AG08396 (cell line): ENCODE results near the gene CABLES1.
"Not testable (repeated sequence)": the region's sequence is repeated elsewhere in the genome, so short reads cannot be mapped to it uniquely, and the experiment has no call there.

Experiments used
- DNase-seq: peaks from one replicate; pipeline ENCODE4 v3.0.0; 2012; ENCODE audit warnings: low spot score, mixed read lengths

CABLES1 gene

GRCh38 chr18:23266717-23267446, 131.6 kb downstream of the CABLES1 start:
- DNase-seq = no peak

- no peak for DNase-seq
Observed at GRCh38 chr18:23267447-23267776, 132.1 kb downstream of the CABLES1 start.

GRCh38 chr18:23268641-23269040, 133.4 kb downstream of the CABLES1 start:
- no peak for DNase-seq

- DNase-seq = not testable (repeated sequence)
Observed at GRCh38 chr18:23269068-23269467, 133.8 kb downstream of the CABLES1 start.

GRCh38 chr18:23269928-23270327, 134.6 kb downstream of the CABLES1 start:
- no peak for DNase-seq

- DNase-seq = no peak
Observed at GRCh38 chr18:23270986-23271680, 135.8 kb downstream of the CABLES1 start.

- no peak for DNase-seq
Observed at GRCh38 chr18:23272498-23273232, 137.4 kb downstream of the CABLES1 start.

- DNase-seq = no peak
Observed at GRCh38 chr18:23273443-23273966, 138.2 kb downstream of the CABLES1 start.

- no peak for DNase-seq
Observed at GRCh38 chr18:23274638-23275482, 139.6 kb downstream of the CABLES1 start.

GRCh38 chr18:23276451-23276850, 141.2 kb downstream of the CABLES1 start:
- no peak for DNase-seq

- DNase-seq = no peak
Observed at GRCh38 chr18:23277399-23277798, 142.1 kb downstream of the CABLES1 start.

GRCh38 chr18:23279931-23280330, 144.6 kb downstream of the CABLES1 start:
- no peak for DNase-seq

GRCh38 chr18:23280844-23281243, 145.6 kb downstream of the CABLES1 start:
- DNase-seq = no peak

- no peak for DNase-seq
Observed at GRCh38 chr18:23281626-23282436, 146.5 kb downstream of the CABLES1 start.

GRCh38 chr18:23282437-23282781, 147.1 kb downstream of the CABLES1 start:
- no peak for DNase-seq

- no peak for DNase-seq
Observed at GRCh38 chr18:23283916-23284430, 148.7 kb downstream of the CABLES1 start.

- no peak for DNase-seq
Observed at GRCh38 chr18:23284629-23285028, 149.3 kb downstream of the CABLES1 start.

- not testable (repeated sequence) for DNase-seq
Observed at GRCh38 chr18:23285581-23285980, 150.3 kb downstream of the CABLES1 start.

- no peak for DNase-seq
Observed at GRCh38 chr18:23291456-23292205, 156.3 kb downstream of the CABLES1 start.

- DNase-seq = no peak
Observed at GRCh38 chr18:23300231-23300805, 165.0 kb downstream of the CABLES1 start.
